ENCODE results near the gene ARL9. TPM values are rescaled to one million over a fixed set of nuclear protein-coding genes. Genes with fewer than 3 reads are reported as not detected.
A peak's percentile ranks its signal among the peaks of the same experiment; 100 is the strongest.

Gene ARL9
- total RNA-seq (1.4 TPM in 1 of 2 replicates, not detected in the other), polyA plus RNA-seq (0.15 and 0.85 TPM in 2 replicates)

DNA sequence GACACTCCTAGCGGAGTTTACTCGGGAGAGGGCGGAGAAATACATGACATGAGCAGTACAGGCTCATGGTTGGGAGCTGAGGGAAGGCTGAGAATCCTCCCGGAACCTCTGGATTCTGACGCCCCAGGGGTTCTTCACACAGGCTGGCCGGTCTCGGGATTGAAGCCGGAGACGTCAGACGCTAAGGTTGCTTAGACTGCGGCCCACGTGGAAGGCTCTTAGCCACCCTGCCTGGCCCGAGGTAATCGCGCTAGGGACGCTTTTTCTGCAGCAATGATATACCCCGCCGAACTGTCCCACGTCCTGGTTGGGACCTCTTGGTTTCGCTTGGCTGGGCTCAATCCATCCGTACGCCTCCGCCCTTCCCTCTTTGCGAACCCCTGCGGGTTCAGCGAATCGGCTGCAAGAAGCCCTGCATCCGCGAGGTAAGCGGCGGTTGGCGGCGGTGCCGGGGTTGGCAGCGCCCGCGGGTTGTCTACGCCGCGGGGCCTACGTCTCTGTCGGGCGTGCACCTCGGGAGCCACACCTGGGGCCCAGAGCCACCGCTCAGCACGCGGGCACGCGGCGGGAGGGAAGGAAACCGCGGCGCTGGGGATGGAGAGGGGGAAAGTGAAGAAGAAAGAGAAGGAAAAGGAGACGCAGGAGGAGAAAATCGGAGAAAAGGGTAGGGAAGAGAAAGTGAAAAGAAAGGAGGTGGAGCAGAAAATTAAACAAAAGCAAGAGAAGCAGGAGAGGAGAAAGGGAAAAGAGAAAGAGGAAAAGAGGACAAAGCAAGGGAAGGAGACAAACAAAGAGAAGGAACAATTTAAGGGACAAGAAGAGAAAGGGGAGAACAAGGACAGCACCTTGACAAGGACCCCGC is at the start of gene ARL9:
Gene ARL9 (plus strand): TSS at position 523 of the 862 bp plus-strand sequence. CDS start 72 bp downstream, at position 595.
- H3K9me3 ChIP-seq (ENCODE audit: low read depth), result no peaks in the 10 kb centered on the region
- H2AFZ ChIP-seq, result peak within 1 kb of the TSS; percentile 82
- H3K9me2 ChIP-seq (replicated peaks; ENCODE audit: insufficient read depth), result no peaks in the 10 kb centered on the region
- no peaks in the 10 kb centered on the region for H3K27me3 ChIP-seq
- peak within 1 kb of the TSS; percentile 2 for H3K27ac ChIP-seq
- peak within 1 kb of the TSS; percentile 94 for H3K4me2 ChIP-seq
- H3K36me3 ChIP-seq (replicated peaks; ENCODE audit: insufficient read depth, low read depth), result no peaks in the 10 kb centered on the region
- no peaks in the 10 kb centered on the region for H4K20me1 ChIP-seq (ENCODE audit: insufficient read depth, poor library complexity, severe bottlenecking)
- peak within 1 kb of the TSS; percentile 68 for H3K4me3 ChIP-seq
- peak; percentile 56 for DNase-seq (ENCODE audit: low spot score)
- 4% methylated on average over 54 of the region's 56 CpGs for WGBS (ENCODE audit: low lambda C conversion rate, missing lambda C conversion rate)
- TF ChIP-seq, protein P1, sequence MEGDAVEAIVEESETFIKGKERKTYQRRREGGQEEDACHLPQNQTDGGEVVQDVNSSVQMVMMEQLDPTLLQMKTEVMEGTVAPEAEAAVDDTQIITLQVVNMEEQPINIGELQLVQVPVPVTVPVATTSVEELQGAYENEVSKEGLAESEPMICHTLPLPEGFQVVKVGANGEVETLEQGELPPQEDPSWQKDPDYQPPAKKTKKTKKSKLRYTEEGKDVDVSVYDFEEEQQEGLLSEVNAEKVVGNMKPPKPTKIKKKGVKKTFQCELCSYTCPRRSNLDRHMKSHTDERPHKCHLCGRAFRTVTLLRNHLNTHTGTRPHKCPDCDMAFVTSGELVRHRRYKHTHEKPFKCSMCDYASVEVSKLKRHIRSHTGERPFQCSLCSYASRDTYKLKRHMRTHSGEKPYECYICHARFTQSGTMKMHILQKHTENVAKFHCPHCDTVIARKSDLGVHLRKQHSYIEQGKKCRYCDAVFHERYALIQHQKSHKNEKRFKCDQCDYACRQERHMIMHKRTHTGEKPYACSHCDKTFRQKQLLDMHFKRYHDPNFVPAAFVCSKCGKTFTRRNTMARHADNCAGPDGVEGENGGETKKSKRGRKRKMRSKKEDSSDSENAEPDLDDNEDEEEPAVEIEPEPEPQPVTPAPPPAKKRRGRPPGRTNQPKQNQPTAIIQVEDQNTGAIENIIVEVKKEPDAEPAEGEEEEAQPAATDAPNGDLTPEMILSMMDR (IDR thresholded peaks at IDR 0.05; ENCODE audit: poor library complexity), result no peak
- TF ChIP-seq EZH2 (IDR thresholded peaks at IDR 0.05; ENCODE audit: borderline replicate concordance), result no peak
- TF ChIP-seq EZH2phosphoT487 (IDR thresholded peaks at IDR 0.05; ENCODE audit: low read depth, severe bottlenecking, unreplicated experiment), result no peak
- no peaks in the 10 kb centered on the region for H3K79me2 ChIP-seq
- peaks cover 7% of the 10 kb centered on the region for H3K4me1 ChIP-seq (ENCODE audit: insufficient read depth)

DNA sequence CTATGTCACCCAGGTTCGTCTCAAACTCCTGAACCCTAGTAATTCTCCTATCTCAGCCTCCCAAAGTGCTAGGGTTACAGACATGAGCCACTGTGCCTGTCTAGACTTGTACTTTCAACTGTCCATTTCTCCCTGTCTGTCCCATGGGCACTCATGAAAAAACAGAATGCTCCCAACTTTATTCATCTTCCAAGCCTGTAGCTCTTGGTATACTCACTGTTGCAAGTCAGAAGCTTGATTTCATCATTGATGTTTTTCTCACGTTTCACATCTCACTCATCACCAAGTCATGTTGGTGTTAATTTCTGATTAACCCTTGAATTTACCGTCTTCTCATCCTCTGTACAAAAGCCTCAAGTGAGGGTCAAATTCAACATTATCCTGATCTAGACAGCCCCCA is 45.5 kb upstream of the ARL9 start:
- Histone ChIP-seq H3K27ac (no peak overlapping the region), H3K9me2 (replicated peaks; ENCODE audit: insufficient read depth) (no peaks in the 10 kb centered on the region), H4K20me1 (ENCODE audit: insufficient read depth, poor library complexity, severe bottlenecking) (no peaks in the 10 kb centered on the region), H3K4me2 (no peak overlapping the region), H3K9me3 (ENCODE audit: low read depth) (no peaks in the 10 kb centered on the region), H3K79me2 (peaks cover 33% of the 10 kb centered on the region), H3K36me3 (replicated peaks; ENCODE audit: insufficient read depth, low read depth) (no peaks in the 10 kb centered on the region), H2AFZ (no peak overlapping the region), H3K27me3 (no peaks in the 10 kb centered on the region), H3K4me1 (ENCODE audit: insufficient read depth) (peaks cover 1% of the 10 kb centered on the region), H3K4me3 (no peak overlapping the region)
- TF ChIP-seq, protein P1 (IDR thresholded peaks at IDR 0.05; ENCODE audit: poor library complexity), result no peak
- TF ChIP-seq EZH2phosphoT487 (IDR thresholded peaks at IDR 0.05; ENCODE audit: low read depth, severe bottlenecking, unreplicated experiment) (no peak), EZH2 (IDR thresholded peaks at IDR 0.05; ENCODE audit: borderline replicate concordance) (no peak)
- WGBS (ENCODE audit: low lambda C conversion rate, missing lambda C conversion rate), result 86% methylated on average over 3 of the region's 3 CpGs
- no peak for DNase-seq (ENCODE audit: low spot score)

GRCh38 chr4:56462157-56462556 is 43.4 kb upstream of the ARL9 start:
- TF ChIP-seq, protein P1 (IDR thresholded peaks at IDR 0.05; ENCODE audit: poor library complexity), result no peak
- no peak for TF ChIP-seq EZH2 (IDR thresholded peaks at IDR 0.05; ENCODE audit: borderline replicate concordance)
- TF ChIP-seq EZH2phosphoT487 (IDR thresholded peaks at IDR 0.05; ENCODE audit: low read depth, severe bottlenecking, unreplicated experiment), result no peak
- no peak overlapping the region for H3K4me3 ChIP-seq
- H3K27ac ChIP-seq, result no peak overlapping the region
- H3K79me2 ChIP-seq, result peaks cover 52% of the 10 kb centered on the region
- H3K4me1 ChIP-seq (ENCODE audit: insufficient read depth), result peaks cover 13% of the 10 kb centered on the region
- H3K4me2 ChIP-seq, result no peak overlapping the region
- DNase-seq (ENCODE audit: low spot score), result no peak
- no peaks in the 10 kb centered on the region for H3K27me3 ChIP-seq
- no peaks in the 10 kb centered on the region for H3K36me3 ChIP-seq (replicated peaks; ENCODE audit: insufficient read depth, low read depth)
- H3K9me3 ChIP-seq (ENCODE audit: low read depth), result no peaks in the 10 kb centered on the region
- no peaks in the 10 kb centered on the region for H3K9me2 ChIP-seq (replicated peaks; ENCODE audit: insufficient read depth)
- H2AFZ ChIP-seq, result no peak overlapping the region
- no peaks in the 10 kb centered on the region for H4K20me1 ChIP-seq (ENCODE audit: insufficient read depth, poor library complexity, severe bottlenecking)
